Middle frontal gyrus (tissue), 1 donor: ENCODE measurements around the gene CCDC158.
A peak's percentile ranks its signal among the peaks of the same experiment; 100 is the strongest.
"Not testable (repeated sequence)": the region's sequence is repeated elsewhere in the genome, so short reads cannot be mapped to it uniquely, and the experiment has no call there.

Experiments
- DNase-seq: peaks from one replicate; pipeline ENCODE4 v3.0.0-alpha.2; 2015; ENCODE audit warnings: low spot score; ENCODE audit errors: extremely low spot score

CCDC158 gene

DNA sequence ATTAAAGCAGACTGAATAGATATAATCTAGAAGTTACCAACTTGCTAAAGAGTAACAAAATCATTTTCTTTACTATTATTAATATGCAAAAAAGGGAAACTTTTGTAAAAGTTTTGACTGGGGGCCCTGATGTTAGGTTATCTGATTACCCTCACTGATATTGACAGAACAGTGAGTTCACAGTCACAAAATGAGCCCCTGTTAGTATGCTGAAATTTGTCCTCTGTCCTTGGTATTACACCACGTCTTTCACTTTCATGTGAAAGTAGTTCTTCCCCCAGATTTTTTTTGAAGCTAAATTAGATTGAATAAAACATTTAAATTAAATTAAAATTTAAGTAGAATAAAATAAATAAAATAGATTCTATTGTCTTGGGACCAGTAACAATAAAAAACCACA is 108.5 kb downstream of the CCDC158 start:
- DNase-seq, result no peak

DNA sequence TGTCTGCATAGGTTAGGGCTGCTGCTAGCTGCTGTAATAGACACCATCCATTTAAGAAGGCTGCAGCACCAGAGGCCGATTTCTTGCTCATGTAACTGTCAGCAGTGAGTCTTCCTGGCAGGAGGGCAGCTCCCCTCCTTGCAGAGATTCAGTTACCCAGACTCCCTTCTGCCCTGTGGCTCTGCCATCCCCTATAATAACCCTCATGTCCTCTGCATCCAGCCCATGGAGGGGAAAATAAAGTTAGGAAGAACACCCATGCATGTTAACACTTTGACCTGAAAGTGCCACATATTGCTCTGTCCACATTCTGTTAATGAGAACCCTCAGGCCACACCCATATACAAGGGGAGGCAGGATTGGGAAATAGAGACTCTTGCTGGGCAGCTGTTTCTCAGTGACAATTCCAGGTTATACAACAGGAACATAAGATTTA is 109.0 kb downstream of the CCDC158 start:
- DNase-seq, result no peak

DNA sequence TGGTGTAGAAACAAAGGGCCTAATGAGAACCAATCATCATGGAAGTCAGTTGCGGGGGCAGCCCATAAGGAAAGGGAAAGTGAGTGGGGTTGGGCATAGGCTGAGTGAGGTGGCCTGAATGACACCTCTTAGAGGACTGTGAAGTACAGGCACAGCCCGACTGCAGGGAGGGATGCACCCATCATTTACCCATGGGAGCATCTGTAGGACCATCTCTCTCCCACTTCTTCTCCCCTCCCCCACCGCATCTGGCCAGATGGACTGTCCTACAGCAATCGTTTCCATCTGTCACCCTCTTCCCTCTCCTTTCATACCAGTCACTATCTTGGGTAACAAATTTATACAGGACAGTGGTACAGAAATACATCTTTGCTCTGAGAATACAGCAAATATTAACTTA is 110.3 kb downstream of the CCDC158 start:
- DNase-seq, result no peak

DNA sequence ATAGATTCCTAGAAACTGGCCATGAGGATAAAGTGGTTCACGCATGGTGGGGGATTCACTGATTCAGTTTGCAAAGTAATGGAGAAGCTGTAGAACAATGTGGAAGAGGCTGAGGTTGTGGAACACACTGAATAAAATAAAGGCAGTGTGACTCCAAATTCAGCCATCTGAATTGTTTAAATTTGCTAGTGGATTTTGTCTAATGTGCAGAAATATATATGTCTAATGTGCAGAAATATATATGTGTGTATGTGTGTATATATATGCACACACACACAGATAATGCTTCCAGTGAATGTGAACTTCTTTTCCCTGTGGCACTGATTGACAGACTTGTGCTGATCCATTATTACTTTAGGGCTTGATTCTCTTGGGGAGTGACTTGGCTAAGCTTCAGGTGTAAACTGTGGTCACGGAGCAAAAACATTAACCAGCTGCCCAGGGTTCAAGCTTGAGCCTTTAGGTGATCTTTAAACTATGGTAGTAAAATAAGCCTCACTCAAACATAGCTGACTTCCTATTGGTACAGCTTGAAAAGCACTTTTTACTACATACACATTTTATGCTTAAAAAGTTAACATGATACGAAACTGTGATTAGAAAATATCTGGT is 110.9 kb downstream of the CCDC158 start:
- DNase-seq, result no peak

DNA sequence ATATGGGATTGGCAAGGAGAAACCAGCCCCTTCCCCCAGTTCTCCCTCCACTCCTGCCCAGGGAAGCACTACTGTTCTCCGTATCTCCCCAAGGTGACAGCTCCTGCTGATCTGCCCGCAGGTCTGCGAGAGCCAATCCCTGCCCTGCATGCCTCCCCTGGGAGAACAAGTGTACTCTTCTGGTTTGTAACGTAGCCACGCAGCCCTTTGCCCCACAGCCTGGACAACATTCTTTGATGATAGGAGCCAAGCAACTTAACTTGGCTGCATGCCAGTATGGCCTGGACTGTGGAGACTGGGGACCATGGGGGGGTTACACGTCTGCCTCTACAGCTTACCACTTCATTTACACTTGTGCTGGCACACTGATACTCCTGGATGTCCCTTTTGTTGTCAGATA is 112.4 kb downstream of the CCDC158 start:
- DNase-seq, result no peak

DNA sequence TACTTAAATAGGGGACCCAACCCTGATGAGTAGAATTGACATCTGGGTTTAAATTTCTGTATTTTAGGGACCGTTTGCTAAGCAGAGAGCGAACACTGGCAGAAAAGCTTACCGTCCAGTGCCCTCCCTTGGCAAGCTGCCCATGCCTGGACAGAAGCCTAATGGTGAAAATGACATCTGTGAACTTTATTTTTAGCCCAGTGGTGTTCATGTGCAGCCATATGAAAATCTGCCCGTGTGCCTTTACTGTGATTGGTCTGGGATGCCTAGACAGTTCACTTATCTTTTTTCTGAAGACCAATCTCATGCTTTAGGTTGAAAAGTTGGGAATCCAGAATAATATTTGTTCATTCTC is 113.3 kb downstream of the CCDC158 start:
- no peak for DNase-seq

DNA sequence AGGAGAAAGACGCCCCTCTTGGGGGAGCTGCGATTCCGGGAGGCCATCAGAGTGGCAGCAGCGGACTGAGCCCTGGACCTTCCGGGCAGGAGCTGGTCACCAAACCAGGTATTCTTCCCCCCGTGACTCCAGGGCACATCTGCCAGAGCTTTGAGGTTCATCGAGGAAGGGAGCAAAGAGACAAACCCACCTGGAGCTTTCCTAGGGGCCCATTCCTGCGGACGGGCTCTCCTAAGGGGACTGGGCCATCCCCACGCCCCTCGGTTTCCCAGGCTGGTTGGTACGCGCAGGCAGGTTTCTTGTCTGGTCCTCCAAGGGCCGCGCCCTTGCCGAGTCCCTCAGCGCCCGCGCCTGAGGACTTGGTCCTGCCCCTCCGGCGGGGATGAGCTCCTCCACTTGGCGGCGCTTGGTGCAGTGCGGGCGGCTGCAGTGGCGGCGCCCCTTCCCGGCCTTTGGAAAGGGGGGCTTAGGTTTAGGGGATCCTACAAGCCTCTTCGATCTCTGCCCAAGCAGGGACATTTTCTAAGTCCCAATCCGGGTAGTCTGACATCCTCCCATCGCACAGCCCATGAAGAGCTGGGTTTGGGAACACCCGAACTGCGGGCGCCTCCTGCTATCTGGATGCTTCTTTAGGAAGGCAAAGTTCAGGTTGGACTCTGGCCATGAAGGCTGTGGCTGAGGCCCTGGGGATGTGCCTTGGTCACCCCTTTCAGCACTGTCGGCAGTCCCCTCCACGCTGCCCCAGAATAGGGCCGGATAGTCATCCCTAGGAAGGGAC is 113.9 kb downstream of the CCDC158 start:
- DNase-seq, result no peak

DNA sequence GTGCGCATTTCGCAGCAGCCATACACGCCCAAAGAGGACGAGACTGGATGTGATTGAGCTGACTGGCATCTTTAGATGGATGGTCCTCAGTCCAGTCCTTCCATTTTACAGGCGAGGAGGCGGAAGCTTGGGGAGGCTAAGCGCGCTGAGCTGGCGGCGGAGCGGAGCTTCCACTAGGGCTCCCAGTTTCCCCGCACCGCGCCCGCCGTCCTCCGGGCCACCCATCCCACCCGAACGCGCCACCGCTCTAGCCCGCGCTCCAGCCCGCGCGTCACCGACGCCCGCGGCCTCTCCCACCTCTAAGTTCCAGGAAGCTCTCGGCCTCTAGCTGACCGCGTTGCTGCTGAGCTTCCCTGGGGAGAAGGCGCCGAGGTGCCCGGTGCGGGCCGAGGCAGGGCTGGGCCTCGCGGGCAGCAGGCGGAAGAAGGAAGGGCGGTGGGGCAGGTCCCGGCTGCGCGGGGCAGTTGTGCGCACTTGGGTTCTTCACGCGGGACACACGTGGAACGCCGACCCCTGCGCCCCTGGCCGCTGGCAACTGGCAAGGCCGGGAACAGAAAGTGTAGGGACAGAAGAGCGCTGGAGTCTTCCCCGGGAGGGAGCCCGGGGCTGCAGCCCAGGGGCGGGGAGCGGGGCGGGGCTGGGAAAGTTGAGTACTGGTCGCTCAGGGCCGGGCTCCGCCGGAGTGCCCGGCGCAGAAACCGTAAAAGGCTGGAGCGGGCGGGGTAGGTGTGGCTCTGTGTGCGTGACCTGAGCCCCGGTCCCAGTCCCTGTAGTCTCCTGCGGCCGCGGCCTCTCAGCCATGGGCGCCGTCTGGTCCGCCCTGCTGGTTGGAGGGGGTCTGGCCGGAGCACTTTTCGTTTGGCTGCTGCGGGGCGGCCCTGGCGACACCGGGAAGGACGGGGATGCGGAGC is 114.7 kb downstream of the CCDC158 start, which contains the start of gene STBD1:
TSS of gene STBD1 (plus strand) at position 763 of the 911 bp plus-strand sequence. CDS start at position 800, 37 bp downstream.
- no peak for DNase-seq

DNA sequence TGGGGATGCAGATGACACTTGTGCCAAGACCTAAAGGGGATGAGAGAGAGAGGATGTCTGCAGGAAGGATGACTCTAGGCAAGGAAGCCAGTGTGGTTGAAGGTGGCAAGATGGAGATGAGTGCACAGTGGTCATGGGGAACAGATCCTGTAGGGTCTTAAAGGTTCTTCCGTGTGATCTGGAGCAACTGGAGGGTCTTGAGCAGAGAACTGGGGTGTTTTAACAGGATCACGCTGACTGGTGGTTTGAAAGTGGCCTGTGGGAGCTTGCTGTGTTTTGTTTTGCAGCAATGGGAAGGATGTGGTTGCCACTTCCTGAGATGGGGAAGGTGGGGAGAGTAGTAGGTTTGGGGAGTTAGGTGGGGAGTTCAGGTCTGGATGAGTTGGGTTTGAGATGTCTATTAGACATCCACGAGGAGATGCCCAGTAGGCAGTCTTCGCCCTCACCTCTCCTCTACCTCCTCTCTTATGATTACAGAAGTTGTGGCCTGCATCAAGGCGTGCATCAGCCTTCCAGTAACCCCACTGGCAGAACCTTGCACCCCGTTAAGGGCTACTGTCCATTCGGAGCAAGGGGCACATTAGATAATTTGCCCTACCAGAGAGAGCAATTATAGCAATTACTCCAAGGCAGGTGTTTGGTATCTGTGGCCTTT is 115.8 kb downstream of the CCDC158 start:
- DNase-seq, result no peak

DNA sequence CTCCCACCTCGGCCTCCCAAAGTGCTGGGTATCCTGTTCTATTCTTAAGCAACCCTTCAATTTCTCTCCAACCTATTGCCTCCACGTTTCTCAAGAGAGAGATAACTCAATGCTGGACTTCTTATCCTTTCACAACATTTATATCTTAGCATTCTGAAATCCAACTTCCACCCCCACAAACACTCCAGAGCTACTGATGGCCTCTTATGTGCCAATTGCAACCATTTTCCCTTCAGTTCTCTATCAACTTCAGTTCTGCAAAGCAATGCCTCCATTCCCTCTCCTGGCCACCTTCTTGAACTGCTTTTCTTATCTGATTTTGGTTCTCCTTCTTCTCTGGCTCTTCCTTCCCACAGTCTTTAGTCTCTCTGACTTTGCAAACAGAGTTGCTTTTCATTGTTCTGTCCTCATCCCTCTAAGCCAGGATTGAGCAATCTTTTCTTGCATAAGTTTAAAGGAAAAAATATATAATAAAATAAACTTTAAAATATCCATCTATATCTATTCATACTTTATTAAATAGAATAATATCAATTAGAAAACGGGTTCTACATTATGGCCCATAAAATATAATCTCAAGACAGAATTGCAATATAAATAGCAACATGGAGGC is 118.0 kb downstream of the CCDC158 start:
- no peak for DNase-seq

DNA sequence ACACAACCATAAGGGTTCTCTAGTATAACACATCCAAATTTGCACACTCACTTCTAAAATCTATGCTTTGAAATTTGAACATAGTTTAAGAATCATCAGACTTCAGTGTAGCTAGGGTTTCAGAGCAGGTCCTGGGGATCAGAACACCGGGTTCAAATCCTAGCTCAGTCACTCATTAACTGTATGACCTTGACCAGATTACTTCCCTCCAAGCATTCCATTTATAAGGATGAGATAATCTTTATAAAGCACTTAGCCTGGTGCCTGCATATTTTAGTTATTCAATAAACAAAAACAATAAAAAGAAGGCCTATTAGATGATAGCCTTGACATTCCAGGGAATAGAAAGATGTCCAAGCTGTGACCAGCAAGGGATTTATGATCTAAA is 119.2 kb downstream of the CCDC158 start:
- DNase-seq, result no peak

DNA sequence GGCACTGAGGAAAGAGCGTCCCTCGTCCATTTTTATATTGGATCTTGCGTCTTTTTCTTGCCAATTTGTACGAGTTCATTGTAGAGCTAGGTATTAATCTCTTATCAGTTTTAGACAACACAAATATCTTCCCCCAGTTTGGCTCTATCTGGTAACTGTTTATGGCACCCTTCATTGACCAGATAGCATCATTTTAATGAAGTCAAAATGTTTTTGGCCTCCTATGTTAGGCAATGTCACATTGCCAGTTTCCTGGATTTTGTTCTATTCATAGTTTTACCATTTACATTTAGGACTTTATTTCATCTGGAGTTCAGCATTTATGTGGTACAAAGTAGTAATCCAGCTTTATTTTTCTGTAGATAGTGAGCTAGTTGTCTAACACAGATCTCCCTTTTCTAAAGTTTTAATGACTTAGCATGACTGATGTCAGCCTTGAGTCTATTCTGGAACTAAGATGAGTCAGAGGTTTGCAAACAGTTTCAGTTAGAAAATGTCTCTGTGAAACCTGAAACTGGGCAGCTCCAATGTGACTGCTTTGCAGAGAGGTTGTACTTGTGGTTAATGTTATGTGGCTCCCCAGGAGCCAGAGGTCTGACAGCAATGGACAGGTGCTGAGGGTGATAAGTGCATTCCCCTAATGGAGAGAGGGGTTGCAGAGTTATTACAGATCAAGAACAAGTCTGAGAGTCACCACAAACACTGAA is 119.7 kb downstream of the CCDC158 start:
- peak; percentile 31 for DNase-seq

DNA sequence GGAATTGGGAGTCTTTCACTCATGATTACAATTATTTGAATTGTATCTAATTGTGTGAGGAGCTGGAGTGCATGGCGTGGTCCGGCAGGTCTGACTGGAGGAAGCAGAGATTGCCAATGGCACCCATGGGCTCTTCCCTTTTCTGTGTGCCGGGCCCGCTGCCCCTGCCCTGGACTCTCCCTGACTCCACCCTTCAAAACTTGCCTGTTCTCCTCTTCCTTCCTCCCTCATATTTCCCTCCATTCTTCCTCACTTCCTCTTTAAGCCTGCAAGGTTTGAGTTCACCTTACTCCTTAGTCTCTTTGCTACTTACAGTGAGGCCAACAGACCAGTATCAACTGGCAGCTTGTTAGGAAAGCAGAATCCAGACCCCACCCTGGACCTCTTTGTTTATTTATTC is 120.9 kb downstream of the CCDC158 start:
- DNase-seq, result no peak

DNA sequence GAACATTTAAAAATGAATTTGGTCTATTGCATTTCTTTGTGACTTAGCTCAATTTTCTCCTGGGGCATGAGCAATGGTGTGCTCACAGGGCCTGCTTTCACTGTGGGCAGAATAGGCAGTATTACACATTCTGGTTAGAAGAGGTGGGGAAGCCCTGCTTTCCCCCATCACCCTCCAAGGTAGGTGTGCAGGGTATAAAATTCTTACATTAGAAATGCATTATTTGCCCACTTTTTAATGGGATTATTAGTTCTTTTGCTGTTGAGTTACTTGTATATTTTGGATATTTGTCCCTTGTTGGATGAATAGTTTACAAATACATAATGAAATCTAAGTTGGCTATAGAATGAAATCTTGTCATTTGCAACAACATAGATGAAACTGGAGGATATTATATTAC is 122.7 kb downstream of the CCDC158 start:
- DNase-seq, result no peak

DNA sequence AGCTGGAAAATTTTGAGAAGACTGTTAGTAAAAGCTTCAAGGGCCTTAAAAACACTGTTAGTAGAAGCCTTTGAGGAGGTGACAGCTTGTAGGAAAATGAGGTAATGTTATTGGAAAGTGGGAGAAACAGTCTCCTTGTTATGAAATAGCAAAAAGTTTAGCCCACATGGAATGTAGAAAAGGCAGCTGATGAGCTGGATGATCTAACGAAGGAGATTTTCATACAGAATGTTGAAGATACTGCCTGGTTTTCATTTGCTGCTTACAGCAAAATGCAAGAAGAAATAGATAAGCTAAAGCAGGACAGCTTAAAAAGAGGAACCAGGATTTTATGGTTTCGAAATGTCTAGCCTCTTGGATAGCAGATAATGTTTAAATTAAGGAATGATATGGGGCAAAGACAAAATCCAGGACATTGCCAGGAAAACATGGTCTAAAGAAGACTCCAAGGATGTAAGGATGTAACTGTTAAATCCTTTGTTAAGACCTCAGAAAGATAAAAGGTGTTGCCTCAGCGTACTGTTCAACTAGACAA is 124.6 kb downstream of the CCDC158 start:
- DNase-seq, result no peak

DNA sequence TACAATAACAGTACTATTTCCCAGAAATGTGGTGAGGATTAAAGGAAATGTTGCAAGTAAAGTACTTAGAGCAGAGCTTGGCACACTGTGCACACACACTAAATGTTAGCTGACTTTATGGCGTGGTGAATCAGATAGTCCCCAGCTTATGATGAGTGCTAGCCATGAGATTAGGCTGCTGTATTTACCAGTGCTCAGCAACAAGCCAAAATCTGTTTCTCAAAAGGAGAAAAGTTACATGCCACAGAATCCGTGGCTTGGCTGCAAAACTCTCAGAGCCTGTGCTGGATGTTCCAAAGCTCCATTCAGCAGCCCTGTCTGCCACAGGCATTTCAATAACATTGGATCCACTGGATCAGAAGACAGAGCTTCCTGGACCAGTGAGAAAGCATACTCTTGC is 127.2 kb downstream of the CCDC158 start:
- DNase-seq, result no peak

DNA sequence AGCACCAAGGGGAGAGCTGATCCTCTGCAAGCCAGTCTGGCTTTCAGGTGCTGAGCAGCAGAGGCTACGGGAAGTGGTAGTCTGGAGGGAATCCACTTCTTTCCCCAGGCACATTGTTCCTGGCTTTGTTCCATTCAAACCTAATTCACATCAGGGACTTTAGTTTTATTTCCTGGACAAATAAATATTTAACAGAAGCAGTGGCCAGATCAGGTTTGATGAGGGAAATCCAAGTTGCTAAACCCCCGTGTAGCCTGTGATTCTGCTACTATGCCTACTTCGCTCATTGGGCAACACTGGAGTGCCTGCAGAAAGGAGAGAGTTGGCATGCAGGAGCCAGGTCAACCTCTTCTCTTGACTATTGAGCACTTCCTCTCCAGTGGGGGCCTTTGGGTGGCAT is 128.2 kb downstream of the CCDC158 start:
- no peak for DNase-seq

DNA sequence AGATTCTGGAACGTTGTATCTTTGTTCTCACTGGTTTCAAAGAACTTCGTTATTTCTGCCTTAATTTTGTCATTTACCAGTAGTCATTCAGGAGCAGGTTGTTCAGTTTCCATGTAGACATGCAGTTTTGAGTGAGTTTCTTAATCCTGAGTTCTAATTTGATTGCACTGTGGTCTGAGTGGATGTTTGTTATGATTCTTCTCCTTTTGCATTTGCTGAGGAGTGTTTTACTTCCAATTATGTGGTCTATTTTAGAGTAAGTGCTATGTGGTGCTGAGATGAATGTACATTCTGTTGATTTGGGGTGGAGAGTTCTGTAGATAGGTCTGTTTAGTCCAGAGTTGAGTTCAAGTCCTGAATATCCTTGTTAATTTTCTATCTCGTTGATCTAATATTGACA is 133.1 kb downstream of the CCDC158 start:
- not testable (repeated sequence) for DNase-seq

DNA sequence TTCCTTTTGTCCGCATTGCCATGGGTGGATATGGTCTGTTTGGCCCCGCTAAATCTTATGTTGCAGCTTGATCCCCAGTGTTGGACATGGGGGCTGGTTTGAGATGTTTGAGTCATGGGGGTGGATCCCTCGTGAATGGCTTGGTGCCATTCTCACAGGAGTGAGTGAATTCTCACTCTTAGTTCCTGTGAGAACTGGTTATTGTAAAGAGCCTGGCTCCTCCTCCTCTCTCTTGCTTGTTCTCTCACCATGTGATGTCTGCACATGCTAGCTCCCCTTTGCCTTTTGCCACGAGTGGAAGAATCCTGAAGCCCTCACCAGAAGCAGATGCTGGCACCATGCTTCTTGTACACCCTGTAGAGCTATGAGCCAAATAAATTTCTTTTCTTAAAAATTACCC is 137.0 kb downstream of the CCDC158 start:
- no peak for DNase-seq
